ENCODE data around the gene NRF1. TPM values are rescaled to one million over a fixed set of nuclear protein-coding genes. Genes with fewer than 3 reads are reported as not detected.
"Not testable (repeated sequence)": the region's sequence is repeated elsewhere in the genome, so short reads cannot be mapped to it uniquely, and the experiment has no call there.

Gene NRF1
- polyA plus RNA-seq, 4 donors, result 7.6 to 15.6 (median 9.3) TPM

DNA sequence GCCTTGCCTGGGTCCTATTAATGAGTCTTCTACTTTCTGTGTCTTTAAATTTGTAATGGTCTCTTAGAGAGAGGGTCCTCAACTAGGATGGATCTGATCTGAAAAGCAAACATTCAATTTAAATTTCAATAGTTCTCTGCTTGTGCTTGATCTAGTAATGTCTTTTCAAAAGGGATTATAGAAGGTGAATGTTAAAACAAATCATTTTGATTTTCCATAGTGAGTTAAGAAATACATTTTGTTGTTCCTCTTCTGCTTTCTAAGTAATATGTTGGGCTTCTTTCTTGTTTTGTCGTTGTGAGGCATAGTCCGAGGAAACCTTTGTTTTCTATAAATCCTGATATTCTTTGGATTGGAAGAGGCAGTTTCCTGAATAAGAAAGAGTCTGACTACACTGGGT, 18.8 kb downstream of the NRF1 start:
- H3K36me3 ChIP-seq (ENCODE audit: control insufficient read depth in 3 of 3, insufficient read depth in 2 of 3, low read depth in 1 of 3, low read length in 3 of 3), result peaks cover 0 to 3% (median 0%) of the 10 kb centered on the region in 3 donors
- H3K9me3 ChIP-seq (ENCODE audit: control insufficient read depth in 2 of 2, insufficient read depth in 1 of 2, low read depth in 1 of 2, low read length in 1 of 2), result no peaks in the 10 kb centered on the region
- no peak for FAIRE-seq
- no peaks in the 10 kb centered on the region for H3K4me1 ChIP-seq (ENCODE audit: control insufficient read depth in 3 of 3, insufficient read depth in 2 of 3, low read depth in 1 of 3, low read length in 2 of 3)
- no peaks in the 10 kb centered on the region for H3K27me3 ChIP-seq (ENCODE audit: control insufficient read depth in 3 of 3, insufficient read depth in 3 of 3, low read length in 3 of 3)
- 72 to 84% (median 75%) methylated on average over 2 of the region's 2 CpGs for WGBS, 3 donors
- DNase-seq, result no peak
- H3K27ac ChIP-seq (ENCODE audit: low read depth in 1 of 3, low read length in 2 of 3), result no peak overlapping the region
- no peak overlapping the region for H3K4me3 ChIP-seq (ENCODE audit: low read depth in 1 of 3, low read length in 3 of 3)

DNA sequence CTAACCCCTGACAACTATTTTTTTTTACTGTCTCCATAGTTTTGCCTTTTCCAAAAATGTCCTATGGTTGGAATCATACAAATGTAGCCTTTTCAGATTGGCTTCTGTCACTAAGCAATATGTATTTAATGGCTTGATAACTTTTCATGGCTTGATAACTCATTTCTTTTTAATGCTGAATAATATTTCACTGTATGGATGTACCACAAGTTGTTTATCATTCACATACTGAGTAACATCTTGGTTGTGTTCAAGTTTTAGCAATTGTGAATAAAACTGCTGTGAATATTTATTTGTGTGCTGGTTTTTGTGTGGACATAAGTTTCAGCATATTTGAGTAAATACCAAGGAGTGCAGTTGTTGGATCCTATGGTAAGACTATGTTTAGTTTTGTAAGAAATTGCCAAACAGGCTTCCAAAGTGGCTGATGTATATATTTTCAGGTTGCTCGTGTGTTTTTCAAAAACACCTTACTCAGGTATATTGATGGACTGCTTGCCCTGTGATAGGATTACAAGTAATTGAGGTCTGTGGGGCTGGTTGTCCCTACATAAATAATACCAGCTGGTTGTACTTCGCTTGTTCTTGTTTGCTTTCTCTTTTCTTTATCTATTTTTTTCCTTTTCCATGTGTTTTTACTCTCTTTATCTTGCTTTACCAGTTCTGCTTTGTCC, 23.0 kb downstream of the NRF1 start:
- WGBS, 3 donors, result 80 to 91% (median 88%) methylated on average over 2 of the region's 2 CpGs
- Histone ChIP-seq H3K4me1 (ENCODE audit: control insufficient read depth in 3 of 3, insufficient read depth in 2 of 3, low read depth in 1 of 3, low read length in 2 of 3) (no peaks in the 10 kb centered on the region), H3K9me3 (ENCODE audit: control insufficient read depth in 2 of 2, insufficient read depth in 1 of 2, low read depth in 1 of 2, low read length in 1 of 2) (no peaks in the 10 kb centered on the region), H3K4me3 (ENCODE audit: low read depth in 1 of 3, low read length in 3 of 3) (no peak overlapping the region), H3K36me3 (ENCODE audit: control insufficient read depth in 3 of 3, insufficient read depth in 2 of 3, low read depth in 1 of 3, low read length in 3 of 3) (peaks cover 0 to 3% (median 0%) of the 10 kb centered on the region in 3 donors), H3K27me3 (ENCODE audit: control insufficient read depth in 3 of 3, insufficient read depth in 3 of 3, low read length in 3 of 3) (no peaks in the 10 kb centered on the region), H3K27ac (ENCODE audit: low read depth in 1 of 3, low read length in 2 of 3) (no peak overlapping the region)
- DNase-seq (no peak), FAIRE-seq (no peak)

DNA sequence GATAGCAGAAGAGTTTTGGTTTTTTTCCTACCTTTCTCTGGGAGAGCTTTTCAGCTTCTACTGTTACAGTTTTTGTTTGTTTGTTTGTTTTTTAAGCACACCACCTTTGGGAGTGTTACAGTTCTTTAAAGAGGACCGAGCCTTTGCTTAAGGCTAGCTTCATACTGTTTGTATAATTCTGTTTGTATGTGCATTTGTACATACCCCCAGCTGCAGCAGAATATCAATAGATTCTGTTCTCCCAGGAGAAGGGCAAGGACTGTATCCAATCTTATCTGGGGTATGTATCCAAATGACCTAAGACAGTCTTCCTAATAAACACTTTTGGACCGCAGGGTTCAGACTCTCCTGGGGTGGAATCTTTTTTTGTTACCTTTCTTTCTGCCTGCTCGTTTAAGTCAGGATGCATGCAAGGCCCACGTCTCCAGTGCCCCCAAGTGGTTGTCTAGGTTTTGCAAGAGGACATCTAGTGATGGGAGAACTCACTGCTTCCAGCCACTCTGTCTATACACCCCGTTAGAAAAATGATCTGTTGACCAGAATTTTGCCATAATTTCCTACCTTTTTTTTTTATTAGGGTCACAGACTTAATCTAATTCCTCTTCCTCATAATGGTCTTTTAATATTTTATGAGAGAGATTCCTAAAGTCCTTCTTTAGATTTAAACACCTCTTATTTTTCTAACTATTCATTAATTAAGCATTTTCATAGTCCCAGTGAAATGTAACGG, 23.9 kb downstream of the NRF1 start:
- DNase-seq, result peak; percentile 58 to 76
- Histone ChIP-seq H3K4me3 (ENCODE audit: low read depth in 1 of 3, low read length in 3 of 3) (no peak overlapping the region), H3K27me3 (ENCODE audit: control insufficient read depth in 3 of 3, insufficient read depth in 3 of 3, low read length in 3 of 3) (no peaks in the 10 kb centered on the region), H3K9me3 (ENCODE audit: control insufficient read depth in 2 of 2, insufficient read depth in 1 of 2, low read depth in 1 of 2, low read length in 1 of 2) (no peaks in the 10 kb centered on the region), H3K4me1 (ENCODE audit: control insufficient read depth in 3 of 3, insufficient read depth in 2 of 3, low read depth in 1 of 3, low read length in 2 of 3) (peaks cover 0 to 3% (median 0%) of the 10 kb centered on the region in 3 donors), H3K36me3 (ENCODE audit: control insufficient read depth in 3 of 3, insufficient read depth in 2 of 3, low read depth in 1 of 3, low read length in 3 of 3) (peaks cover 0 to 3% (median 0%) of the 10 kb centered on the region in 3 donors), H3K27ac (ENCODE audit: low read depth in 1 of 3, low read length in 2 of 3) (no peak overlapping the region)
- no peak for FAIRE-seq
- WGBS, 3 donors, result 19 to 21% (median 19%) methylated on average over 6 of the region's 6 CpGs

DNA sequence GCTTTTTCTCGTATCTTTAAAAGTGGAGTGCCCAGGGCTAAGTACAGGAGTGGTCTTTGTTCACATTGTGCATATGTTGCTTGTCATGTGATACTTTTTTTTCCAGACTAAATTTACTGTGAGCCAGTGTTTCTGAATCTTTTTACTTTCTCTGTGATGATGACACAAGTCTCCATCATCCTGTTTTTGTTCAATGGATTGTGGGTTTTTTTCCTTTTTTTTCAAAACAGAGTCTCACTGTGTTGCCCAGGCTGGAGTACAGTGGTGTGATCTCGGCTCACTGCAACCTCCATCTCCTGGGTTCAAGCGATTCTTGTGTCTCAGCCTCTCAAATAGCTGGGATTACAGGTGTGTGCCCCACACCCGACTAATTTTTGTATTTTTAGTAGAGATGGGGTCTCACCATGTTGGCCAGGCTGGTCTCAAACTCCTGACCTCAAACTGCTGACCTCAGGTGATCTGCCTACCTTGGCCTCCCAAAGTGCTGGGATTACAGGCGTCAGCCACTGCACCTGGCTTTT, 24.6 kb downstream of the NRF1 start:
- WGBS, 3 donors, result 78 to 84% (median 79%) methylated on average over 5 of the region's 5 CpGs
- not testable (repeated sequence) for DNase-seq; FAIRE-seq; H3K27ac ChIP-seq (ENCODE audit: low read depth in 1 of 3, low read length in 2 of 3); H3K9me3 ChIP-seq (ENCODE audit: control insufficient read depth in 2 of 2, insufficient read depth in 1 of 2, low read depth in 1 of 2, low read length in 1 of 2); H3K27me3 ChIP-seq (ENCODE audit: control insufficient read depth in 3 of 3, insufficient read depth in 3 of 3, low read length in 3 of 3); H3K4me1 ChIP-seq (ENCODE audit: control insufficient read depth in 3 of 3, insufficient read depth in 2 of 3, low read depth in 1 of 3, low read length in 2 of 3); H3K4me3 ChIP-seq (ENCODE audit: low read depth in 1 of 3, low read length in 3 of 3); H3K36me3 ChIP-seq (ENCODE audit: control insufficient read depth in 3 of 3, insufficient read depth in 2 of 3, low read depth in 1 of 3, low read length in 3 of 3)

DNA sequence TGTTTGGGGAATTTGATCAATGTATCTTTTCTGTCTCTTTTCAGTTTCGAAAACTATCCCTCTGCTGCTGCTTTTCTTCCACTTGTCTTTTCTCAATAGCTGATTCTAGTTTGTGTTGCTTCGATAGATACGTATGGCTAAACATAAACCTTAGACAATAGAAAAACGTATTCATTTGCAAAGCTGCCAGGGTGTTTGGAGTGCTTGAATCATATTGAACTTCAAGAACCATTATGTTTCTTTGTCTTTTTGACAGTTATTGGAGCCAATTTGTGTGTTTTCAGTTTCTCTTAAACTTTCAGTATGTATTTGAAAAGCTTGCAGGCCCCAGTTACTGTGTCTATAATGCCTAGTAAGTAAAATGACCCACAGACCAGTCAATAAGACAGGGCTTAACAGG, 25.1 kb downstream of the NRF1 start:
- H3K27me3 ChIP-seq (ENCODE audit: control insufficient read depth in 3 of 3, insufficient read depth in 3 of 3, low read length in 3 of 3), result no peaks in the 10 kb centered on the region
- 94 to 96% (median 95%) methylated on average over 4 of the region's 4 CpGs for WGBS, 3 donors
- H3K4me3 ChIP-seq (ENCODE audit: low read depth in 1 of 3, low read length in 3 of 3), result no peak overlapping the region
- no peaks in the 10 kb centered on the region for H3K9me3 ChIP-seq (ENCODE audit: control insufficient read depth in 2 of 2, insufficient read depth in 1 of 2, low read depth in 1 of 2, low read length in 1 of 2)
- no peak overlapping the region for H3K27ac ChIP-seq (ENCODE audit: low read depth in 1 of 3, low read length in 2 of 3)
- no peaks in the 10 kb centered on the region for H3K36me3 ChIP-seq (ENCODE audit: control insufficient read depth in 3 of 3, insufficient read depth in 2 of 3, low read depth in 1 of 3, low read length in 3 of 3)
- DNase-seq (no peak), FAIRE-seq (no peak)
- peaks cover 0 to 4% (median 0%) of the 10 kb centered on the region in 3 donors for H3K4me1 ChIP-seq (ENCODE audit: control insufficient read depth in 3 of 3, insufficient read depth in 2 of 3, low read depth in 1 of 3, low read length in 2 of 3)

DNA sequence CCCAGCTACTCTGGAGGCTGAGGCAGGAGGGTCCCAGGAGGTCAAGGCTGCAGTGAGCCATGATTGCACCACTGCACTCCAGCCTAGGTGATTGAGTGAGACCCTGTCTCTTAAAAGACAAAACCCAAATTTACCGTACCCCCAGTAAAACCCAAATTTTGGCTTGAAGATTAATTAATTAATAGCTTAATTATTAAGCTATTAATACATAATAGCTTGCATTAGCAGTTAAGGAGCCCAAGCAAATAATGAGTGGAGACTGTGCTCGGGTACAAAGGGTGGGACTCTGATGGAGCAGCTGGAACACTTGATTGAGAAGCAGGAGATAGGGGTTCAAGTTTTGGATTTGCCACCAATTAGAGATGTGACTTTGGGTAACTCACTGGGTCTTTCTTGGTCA, 28.9 kb downstream of the NRF1 start:
- no peaks in the 10 kb centered on the region for H3K9me3 ChIP-seq (ENCODE audit: control insufficient read depth in 2 of 2, insufficient read depth in 1 of 2, low read depth in 1 of 2, low read length in 1 of 2)
- peaks cover 0 to 4% (median 0%) of the 10 kb centered on the region in 3 donors for H3K4me1 ChIP-seq (ENCODE audit: control insufficient read depth in 3 of 3, insufficient read depth in 2 of 3, low read depth in 1 of 3, low read length in 2 of 3)
- FAIRE-seq (no peak), DNase-seq (peak in 1 of 2 donors; percentile 8)
- H3K36me3 ChIP-seq (ENCODE audit: control insufficient read depth in 3 of 3, insufficient read depth in 2 of 3, low read depth in 1 of 3, low read length in 3 of 3), result peaks cover 0 to 2% (median 0%) of the 10 kb centered on the region in 3 donors
- H3K27me3 ChIP-seq (ENCODE audit: control insufficient read depth in 3 of 3, insufficient read depth in 3 of 3, low read length in 3 of 3), result no peaks in the 10 kb centered on the region
- no peak overlapping the region for H3K27ac ChIP-seq (ENCODE audit: low read depth in 1 of 3, low read length in 2 of 3)
- 33 to 74% (median 46%) methylated on average over 2 of the region's 2 CpGs for WGBS, 3 donors
- no peak overlapping the region for H3K4me3 ChIP-seq (ENCODE audit: low read depth in 1 of 3, low read length in 3 of 3)

DNA sequence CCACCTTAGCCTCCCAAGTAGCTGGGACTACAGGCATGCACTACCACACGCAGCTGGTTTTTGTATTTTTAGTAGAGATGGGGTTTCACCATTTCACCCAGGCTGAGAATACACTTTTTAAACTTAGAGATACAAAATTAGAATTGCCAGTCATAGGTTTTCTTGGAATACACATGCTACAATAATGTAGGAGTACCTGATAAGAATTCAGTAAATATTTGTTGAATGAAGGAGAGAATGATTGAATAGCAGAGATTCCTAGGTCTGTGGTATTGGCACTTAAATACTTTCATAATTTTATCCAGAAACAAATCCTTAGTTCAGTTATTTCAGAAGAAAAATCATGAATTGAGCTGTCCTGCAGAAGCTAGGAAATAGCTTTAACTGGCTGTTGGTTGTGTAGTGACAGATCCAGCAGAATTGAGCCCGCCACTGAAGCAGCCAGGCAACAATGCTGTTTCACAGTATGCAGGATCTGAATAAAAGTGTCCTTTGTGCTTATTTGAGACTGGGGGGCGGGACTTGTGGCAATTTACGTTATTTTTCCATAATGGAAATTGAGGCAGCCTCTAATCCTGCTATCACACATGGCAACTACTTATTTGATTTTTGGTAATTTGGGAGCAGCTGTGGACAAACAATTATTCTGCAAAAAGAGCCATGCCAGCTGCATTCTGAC, 31.5 kb downstream of the NRF1 start:
- Histone ChIP-seq H3K36me3 (ENCODE audit: control insufficient read depth in 3 of 3, insufficient read depth in 2 of 3, low read depth in 1 of 3, low read length in 3 of 3) (peaks cover 0 to 5% (median 0%) of the 10 kb centered on the region in 3 donors), H3K4me3 (ENCODE audit: low read depth in 1 of 3, low read length in 3 of 3) (no peak overlapping the region), H3K27ac (ENCODE audit: low read depth in 1 of 3, low read length in 2 of 3) (no peak overlapping the region), H3K4me1 (ENCODE audit: control insufficient read depth in 3 of 3, insufficient read depth in 2 of 3, low read depth in 1 of 3, low read length in 2 of 3) (peaks cover 0 to 4% (median 0%) of the 10 kb centered on the region in 3 donors), H3K27me3 (ENCODE audit: control insufficient read depth in 3 of 3, insufficient read depth in 3 of 3, low read length in 3 of 3) (no peaks in the 10 kb centered on the region), H3K9me3 (ENCODE audit: control insufficient read depth in 2 of 2, insufficient read depth in 1 of 2, low read depth in 1 of 2, low read length in 1 of 2) (no peaks in the 10 kb centered on the region)
- FAIRE-seq (no peak), DNase-seq (no peak)
- 90 to 96% (median 90%) methylated on average over 4 of the region's 4 CpGs for WGBS, 3 donors

DNA sequence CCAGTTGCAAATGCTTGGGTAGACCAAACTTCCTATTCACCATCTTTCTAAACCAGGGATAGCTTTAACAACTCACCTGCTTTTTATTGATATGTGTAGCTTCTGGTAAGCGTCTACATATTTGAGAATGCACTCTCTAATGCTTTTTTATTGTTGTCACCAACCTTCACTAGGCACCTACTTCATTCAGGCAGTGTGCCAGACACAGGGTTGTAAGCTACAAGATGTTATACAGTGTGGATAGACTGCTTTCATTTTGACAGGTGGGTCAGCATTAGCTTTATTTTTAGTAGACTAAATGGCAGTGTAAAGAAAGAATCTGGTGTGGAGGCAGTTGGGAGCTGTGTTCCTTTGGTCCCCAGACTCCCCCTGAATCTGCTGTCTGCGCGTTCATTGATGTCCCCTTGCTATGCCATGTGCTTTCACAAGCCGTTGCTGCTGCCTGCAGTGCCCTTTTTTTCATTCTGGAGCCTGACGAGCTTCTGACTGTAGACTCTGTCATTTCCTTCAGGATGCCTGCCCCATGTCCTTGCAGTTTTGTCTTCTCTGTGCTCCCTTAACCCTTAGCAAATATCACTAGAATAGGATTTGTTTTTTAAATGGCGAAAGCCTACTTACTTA, 32.1 kb downstream of the NRF1 start:
- Histone ChIP-seq H3K36me3 (ENCODE audit: control insufficient read depth in 3 of 3, insufficient read depth in 2 of 3, low read depth in 1 of 3, low read length in 3 of 3) (peaks cover 0 to 5% (median 0%) of the 10 kb centered on the region in 3 donors), H3K9me3 (ENCODE audit: control insufficient read depth in 2 of 2, insufficient read depth in 1 of 2, low read depth in 1 of 2, low read length in 1 of 2) (no peaks in the 10 kb centered on the region), H3K27ac (ENCODE audit: low read depth in 1 of 3, low read length in 2 of 3) (no peak overlapping the region), H3K4me1 (ENCODE audit: control insufficient read depth in 3 of 3, insufficient read depth in 2 of 3, low read depth in 1 of 3, low read length in 2 of 3) (peaks cover 0 to 4% (median 0%) of the 10 kb centered on the region in 3 donors), H3K27me3 (ENCODE audit: control insufficient read depth in 3 of 3, insufficient read depth in 3 of 3, low read length in 3 of 3) (no peaks in the 10 kb centered on the region), H3K4me3 (ENCODE audit: low read depth in 1 of 3, low read length in 3 of 3) (no peak overlapping the region)
- 73 to 86% (median 78%) methylated on average over 6 of the region's 6 CpGs for WGBS, 3 donors
- DNase-seq (no peak), FAIRE-seq (no peak)
